ENCODE data around the gene SCYGR8. TPM values are rescaled to one million over a fixed set of nuclear protein-coding genes. Genes with fewer than 3 reads are reported as not detected.

The SCYGR8 gene
- total RNA-seq, 1 experiment from 2014 or later: not detected

DNA sequence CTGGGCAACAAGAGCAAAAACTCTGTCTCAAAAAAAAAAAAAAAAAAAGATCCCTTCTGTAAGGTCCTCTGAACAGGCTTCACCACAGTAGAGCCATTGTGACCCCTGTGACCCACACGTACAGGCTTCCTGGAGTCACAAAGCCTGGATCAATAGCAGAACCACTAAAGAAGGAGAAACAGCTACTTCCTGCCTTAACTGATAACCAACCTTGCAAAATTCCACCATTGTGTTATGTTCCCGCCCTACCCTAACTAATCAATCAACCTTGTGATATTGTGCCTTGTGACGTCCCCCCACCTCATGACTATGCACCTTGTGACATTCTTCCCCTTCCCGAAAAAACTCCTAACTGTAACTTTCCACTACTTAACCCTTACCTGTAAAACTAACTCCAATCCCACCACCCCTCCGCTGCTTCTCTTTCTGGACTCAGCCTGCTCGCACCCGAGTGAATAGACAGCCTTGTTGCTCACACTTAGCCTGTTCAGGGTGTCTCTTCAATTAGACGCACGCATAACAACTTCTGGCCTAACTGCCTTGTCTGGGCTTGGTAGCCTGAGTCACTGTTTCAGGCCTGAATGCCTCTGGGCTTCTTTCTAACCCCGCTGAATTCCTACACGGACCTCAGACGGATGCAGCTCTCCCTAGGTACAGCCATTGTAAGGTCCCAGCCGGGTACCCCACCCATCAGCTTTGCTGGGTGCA lies 13.9 kb downstream of the SCYGR8 start:
- DNase-seq (ENCODE audit: extremely low read depth, low read depth): no peak

DNA sequence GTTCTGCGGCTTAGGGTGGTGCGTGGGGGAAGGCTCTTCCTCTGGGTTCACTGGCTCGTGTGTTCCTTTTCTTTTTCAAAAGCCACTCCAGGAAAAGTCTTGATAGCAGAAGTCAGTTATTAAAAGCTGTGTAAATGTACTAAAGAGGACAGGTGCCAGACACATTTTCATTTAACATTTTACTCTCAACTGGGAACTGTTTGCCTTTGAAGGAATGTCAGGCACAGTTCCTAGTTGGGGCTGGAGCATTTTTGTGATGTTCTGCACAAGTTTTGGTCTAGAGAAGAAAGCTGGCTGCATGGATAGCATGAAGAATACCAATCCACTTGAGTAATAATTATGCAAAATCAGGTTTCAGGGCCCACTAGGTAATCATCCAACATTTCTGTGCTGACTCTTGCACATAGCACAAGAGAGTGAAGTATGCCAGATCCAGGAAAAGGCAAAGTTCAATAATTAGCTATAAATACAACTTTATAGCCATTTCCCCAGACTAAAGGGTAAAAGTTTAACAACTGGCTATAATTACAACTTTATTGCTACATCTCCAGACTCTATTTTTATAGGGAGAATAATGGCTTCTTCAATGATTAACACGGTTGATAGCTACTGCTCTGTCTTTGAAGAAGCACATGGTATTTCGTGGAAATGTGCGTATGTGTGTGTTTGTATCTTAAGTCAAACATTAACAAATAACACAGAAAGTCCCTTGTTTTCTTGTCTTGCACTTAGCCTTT lies 16.2 kb downstream of the SCYGR8 start:
- no peak for DNase-seq (ENCODE audit: extremely low read depth, low read depth)

DNA sequence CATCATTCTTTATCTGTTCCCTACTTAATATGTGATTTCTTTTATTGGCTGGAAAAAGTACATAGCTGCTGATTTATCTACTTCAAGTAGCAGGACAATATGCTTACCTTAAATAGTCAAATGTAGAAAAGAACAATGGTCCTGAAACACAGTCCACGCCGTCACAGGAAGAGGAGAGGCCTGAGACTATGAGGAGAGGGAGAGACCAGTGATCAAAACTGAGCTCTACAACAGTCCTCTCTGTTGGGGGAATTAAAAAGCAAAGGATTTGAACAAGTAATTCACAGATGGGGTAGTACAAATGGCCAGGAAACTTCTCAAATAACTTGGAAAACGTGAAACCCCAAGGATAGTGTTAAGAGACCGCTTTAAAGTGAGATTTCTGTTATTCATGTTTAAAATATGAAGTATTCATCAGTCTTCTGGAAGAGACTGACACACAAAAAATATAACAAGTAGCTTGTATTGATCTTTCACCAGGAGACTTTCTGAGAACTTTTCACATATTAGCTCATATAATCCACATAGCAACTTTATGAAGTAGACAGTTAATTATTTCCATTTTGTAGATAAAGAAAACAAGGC lies 20.2 kb downstream of the SCYGR8 start:
- DNase-seq (ENCODE audit: extremely low read depth, low read depth): no peak

DNA sequence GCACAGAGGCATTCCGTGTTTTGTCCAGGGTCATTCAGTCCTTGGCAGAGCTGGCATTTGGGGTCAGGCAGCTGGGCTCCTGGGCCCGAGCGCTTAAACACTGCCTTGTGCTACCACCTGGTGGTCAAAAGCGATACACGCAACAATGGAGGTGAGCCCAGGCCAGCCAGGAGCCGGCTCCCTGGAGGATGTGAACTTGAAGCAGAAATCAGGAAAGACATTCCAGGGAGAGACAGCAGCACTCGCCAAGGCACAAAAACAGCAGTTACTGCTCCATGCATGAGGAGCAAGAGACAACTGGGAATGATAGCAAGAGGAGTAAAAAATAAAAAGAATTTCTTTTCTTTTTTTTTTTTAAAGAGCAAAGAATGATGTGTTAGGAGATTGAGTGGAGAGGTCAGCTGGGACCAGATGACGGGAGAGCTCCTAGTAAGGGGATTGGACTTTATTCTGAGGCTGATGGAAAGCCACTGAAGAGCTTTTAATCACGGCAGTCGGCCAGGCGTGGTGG lies 20.7 kb downstream of the SCYGR8 start:
- peak; percentile 88 for DNase-seq (ENCODE audit: extremely low read depth, low read depth)

DNA sequence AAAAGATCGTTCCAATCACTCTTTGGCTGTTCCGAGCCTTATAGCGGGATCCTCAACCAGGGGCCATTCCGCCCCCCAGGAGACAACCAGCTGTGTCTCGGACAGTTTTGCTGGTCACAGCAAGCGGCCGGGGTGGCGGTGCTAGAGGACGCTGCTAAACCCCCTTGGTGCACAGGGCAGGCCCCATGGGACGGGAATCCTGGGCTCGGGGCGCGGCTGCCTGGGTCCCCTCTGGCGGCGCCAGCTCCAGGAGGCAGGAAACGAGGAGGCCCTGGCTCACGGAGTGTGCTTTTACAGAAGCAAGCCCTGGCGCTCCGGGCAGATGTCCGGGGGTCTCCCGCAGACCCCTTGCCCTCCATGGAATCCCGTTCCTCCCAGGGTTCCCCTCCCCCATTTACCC lies 22.1 kb downstream of the SCYGR8 start:
- no peak for DNase-seq (ENCODE audit: extremely low read depth, low read depth)

DNA sequence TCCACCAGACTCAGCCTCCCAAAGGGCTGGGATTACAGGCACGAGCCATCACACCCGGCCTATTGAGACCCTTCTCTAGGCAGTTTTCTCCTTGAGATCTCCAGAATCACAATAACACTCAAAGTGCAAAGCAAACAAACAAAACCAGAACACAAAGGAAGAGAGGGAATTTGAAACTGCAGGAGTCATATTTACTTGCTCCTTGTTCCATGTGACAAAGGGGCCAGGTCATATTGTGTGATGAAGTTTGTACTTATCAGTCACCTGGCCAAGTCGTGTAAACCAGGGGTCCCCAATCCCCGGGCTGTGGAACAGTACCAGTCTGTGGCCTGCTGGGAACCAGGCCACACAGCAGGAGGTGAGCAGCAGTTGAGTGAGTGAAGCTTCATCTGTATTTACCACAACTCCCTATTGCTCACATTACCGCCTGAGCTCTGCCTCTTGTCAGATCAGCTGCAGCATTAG lies 26.5 kb downstream of the SCYGR8 start:
- DNase-seq (ENCODE audit: extremely low read depth, low read depth): no peak

DNA sequence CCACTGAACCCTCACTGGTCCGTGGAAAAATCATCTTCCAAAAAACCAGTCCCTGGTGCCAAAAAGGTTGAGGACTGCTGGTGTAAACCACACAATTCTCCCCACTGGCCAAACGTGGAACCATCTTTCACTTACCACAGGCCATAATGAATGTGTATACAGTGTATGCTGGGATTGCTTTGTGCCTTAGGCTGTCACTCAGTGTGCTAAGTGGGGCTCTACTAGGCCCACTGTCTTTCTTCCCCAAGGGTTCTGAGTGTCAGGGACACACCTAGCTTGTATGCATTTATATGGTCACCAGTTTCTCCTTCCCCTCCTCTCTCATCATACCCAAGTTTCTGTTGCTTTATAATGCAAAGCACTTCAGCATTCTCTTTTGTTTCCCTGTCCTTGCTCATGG lies 27.2 kb downstream of the SCYGR8 start:
- DNase-seq (ENCODE audit: extremely low read depth, low read depth): no peak

DNA sequence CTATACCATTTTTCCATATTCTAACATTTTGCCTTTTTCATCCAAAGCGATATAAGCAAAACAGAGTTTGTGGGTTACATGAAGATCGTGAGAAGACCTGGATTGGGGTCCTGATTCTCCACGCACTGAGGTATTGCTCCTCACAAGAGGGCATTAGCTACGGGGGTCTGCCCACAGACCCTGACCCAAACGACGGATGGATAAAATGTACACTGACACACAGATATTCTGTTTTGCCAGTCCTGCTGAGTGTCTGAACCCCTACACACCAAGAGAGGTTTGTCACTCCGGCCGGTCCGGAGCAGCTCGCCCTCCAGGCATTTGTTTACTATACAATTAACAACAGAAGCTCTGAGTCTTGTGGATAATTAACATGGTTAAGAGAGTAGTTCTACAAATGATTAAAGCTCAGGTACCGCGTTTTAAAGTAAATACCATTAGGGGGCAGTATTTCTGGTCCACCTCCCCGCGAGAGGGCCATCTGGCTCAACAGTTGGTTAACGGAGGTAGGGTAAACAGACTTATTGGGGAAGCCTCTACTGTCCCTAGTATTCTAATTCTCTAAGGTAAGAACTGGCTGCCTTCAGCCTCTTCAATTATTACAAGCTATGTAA lies 28.4 kb downstream of the SCYGR8 start:
- DNase-seq (ENCODE audit: extremely low read depth, low read depth): no peak

DNA sequence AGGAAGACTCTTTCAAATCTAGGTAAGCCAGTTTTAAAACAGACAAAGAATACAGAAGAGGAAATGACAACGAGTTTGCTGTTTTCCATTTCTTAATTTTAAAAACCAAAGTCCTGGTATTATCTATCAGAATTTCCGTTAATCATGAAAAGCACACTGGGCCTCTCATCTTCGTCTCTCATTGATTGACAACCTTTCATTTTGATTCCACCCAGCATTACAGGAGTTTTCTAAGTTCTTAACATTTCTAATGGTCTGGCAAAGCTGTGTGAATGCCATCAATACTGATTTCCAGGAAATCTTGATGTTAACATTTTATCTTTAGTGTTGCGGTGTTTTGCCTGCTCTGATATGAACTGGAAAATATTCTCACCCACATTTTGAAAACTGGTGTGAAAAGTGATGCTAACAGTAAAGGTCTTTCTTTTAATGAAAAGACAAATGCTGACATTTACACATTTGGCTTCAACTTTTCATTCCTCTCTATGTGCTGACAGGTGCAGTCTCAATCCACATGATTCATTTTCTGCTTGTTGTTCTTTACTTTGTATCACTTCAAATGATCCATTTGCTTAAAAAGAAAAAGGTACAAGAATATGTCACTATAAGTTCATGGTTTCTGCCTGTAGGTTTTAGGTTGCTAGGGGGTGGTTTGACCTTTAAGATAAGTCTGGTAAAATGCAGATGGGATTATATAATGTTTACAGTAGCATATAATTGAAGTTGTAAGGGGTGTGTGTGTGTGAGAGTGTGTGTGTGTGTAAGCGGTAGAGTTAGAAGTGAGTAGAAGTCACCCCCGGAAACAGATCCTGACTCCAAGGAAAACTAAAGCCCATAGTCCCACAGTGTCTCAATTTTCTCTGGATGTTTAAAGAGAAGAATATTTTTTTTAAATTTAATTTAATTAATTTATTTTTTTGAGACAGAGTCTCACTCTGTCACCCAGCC lies 29.5 kb downstream of the SCYGR8 start:
- DNase-seq (ENCODE audit: extremely low read depth, low read depth): no peak

DNA sequence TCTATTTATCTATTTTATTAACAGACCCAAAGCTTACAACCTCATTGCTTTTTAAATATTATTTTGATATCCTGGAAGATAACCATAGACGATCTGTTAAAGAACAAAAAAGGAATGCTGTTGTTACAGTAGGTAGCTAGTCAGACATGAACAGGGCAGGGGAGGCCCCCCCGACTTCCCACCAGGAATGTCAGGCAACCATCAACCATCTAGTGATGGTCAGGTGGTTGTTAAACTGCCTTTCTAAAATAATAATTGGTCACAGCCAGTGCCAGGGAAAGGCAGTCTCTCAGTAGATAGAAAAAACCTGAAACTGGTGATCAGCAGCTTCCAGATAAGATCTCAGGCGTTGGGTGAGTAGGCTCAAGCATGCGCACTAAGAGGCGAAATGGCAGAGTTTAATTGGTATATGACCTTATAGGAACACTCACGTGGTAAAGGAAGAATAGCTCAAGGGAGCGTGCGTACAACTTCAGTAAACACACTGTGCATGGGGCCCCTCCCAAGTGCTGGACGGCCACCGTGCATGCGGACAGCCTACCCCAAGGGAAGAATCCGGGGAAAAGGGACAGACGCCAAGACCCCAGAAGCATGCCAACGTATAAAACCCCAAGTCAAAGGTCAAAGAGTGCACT lies 35.4 kb downstream of the SCYGR8 start:
- DNase-seq (ENCODE audit: extremely low read depth, low read depth): peak; percentile 30

DNA sequence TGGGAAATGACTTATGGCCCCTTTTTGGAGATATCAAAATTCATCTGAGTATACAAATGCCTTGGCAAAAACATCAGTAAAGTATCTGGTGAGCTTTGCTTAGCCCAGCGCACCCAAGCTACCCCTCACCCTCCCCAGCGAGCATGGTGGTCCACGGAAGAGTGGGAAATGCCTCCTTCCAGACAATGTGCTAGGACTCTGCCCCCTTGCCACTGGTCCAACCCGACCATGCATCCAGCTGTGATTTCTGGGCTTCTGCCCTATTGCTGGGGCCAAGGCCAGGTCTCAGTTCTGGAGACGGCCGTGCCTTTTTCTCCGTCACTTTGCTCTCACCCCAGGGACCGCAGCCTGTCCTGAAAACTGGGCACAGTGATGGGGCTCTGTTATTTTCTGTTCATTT lies 36.1 kb downstream of the SCYGR8 start:
- DNase-seq (ENCODE audit: extremely low read depth, low read depth): no peak

DNA sequence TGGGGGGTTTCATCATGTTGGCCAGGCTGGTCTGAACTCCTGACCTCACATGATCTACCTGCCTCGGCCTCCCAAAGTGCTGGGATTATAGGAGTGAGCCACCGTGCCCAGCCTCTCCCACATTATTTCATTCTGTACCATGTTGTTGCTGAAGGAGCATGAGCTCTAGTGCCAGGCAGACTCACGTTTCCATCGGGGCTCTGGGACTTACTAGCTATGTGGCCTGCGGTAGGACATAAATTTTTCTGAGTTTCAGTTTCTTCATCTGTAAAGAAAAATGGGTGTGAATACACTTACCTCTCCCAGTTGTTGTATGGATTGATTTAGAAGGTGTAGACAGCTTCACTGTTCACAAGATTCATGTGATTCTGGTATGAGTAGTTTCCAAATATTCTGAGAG lies 37.1 kb downstream of the SCYGR8 start:
- no peak for DNase-seq (ENCODE audit: extremely low read depth, low read depth)

DNA sequence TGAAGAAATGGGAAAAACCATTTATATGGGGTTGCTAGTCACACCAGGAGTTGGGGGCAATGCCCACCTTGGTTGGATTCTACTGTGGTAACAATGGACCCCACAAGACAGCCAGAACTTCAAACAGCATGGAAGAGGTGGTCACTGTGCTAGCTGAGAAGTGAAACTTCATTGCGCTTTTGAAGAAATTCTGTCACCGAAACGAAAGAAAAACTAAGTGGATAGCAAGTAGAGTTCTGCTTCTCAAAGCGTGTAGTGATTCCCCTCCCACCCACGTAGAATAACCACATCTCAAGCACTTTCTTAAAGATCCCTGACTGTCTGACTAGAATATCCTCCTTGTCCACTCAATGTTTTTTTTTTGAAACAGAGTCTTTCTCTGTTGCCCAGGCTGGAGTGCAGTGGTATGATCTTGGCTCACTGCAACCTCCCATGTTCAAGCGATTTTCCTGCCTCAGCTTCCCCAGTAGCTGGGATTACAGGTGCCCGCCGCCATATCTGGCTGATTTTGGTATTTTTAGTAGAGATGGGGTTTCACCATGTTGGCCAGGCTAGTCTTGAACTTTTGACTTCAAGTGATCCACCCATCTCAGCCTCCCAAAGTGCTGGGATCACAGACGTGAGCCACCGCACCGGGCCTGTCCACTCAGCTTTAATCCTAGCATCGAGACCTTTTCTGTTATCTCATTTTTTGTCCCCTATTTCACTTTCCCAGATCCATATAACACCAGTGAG lies 37.9 kb downstream of the SCYGR8 start:
- DNase-seq (ENCODE audit: extremely low read depth, low read depth): no peak

DNA sequence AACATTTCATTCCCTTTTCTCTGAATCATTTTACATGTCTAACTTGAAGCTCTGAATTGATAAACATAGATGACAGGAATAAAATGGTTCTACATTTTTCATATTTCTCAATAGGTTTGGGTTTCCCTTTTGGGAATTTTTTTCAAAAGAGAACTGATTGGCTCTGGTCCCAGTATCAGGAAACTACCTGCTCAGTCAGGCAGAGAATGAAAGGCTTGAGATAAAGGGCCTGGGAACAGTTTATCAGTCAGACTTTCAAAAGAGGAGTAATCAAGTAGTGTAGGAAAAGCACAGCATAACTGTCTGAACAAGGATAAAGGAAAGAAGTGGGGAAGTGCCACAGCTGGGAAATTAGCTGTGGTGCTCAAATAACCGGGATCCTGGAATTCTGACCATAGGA lies 39.6 kb downstream of the SCYGR8 start:
- DNase-seq (ENCODE audit: extremely low read depth, low read depth): no peak

DNA sequence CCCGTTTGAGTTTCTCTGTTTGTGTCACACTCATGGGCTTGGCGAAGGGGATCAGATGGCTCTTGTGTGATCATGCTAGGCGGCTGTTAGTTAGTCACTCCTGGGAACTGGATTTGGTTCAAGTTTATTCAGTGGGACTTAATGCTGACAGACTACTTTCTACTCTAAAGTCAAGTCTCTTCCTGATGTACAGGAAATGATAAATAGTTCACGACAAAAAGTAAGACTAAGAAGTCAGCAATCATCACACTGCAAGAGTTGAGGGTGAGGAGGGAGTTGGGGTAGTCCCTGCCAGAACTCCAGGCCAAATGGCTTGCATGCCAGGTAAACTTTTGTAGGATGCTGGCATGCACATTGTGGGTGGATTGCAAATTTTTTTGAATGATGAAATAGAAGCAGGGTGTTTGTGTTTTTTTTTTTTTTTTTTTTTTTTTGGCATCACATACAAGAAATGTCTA lies 42.9 kb downstream of the SCYGR8 start:
- no peak for DNase-seq (ENCODE audit: extremely low read depth, low read depth)

DNA sequence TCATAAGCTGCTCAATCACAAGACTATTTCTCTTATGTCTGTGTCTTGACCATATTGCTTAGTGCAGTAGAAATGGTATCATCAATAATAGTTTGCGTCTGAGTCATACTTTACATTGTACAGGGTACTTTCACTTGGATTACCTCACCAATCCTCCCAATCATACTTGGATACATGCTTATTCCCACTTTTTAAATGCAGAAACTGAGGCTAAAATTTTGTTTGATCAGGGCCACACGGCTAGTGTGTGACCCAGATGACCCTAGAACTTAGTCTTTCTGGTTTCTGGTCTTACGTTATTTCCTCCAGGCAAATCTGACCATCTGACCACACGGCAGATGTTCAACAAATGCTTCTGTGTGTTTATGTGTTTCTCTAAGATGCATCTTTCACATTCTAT lies 44.1 kb downstream of the SCYGR8 start:
- no peak for DNase-seq (ENCODE audit: extremely low read depth, low read depth)

DNA sequence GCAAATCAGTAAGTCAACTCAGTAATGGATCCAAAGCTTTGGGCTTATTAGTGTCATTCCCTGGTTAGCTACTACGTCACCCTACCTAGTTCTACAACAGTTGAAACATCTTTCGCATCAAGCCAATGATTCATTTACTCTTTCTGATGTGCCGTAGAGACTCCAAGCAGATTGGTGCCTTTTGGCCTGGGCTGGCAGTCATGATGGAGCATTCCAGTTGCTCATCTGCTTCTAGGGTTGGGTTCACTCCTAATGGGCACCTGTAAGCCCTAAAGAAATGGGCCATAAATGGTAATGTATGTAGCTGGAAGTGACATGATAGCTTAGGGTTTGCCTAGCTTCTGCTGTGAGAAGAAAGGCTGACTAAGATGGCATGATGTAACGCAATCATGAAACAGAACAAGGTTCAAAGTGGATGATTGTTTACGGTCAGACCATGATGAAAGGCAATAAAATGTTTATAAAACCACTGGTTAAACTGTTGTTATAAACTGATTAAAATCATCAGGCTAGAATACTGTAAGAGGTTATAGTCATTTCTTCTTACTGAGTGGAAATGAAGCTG lies 47.5 kb downstream of the SCYGR8 start:
- no peak for DNase-seq (ENCODE audit: extremely low read depth, low read depth)

All from NCI-H460 (cell line).